Osteocyte (in vitro differentiated cells): ENCODE results near the gene MDN1. TPM values are rescaled to one million over a fixed set of nuclear protein-coding genes. Genes with fewer than 3 reads are reported as not detected.

Experiments used
- DNase-seq: peaks from one replicate; pipeline ENCODE4 v3.0.0; 2021; ENCODE audit warnings: mixed read lengths; ENCODE audit not compliant: unreplicated experiment; ENCODE audit errors: extremely low spot score
- H3K27ac Mint-ChIP-seq: one replicate; pipeline ENCODE4 v1.8.0; 2021; ENCODE audit warnings: mild to moderate bottlenecking, mixed read lengths; ENCODE audit not compliant: unreplicated experiment
- H3K27me3 Mint-ChIP-seq: one replicate; pipeline ENCODE4 v1.8.0; 2021; ENCODE audit warnings: mixed read lengths; ENCODE audit not compliant: unreplicated experiment
- H3K36me3 Mint-ChIP-seq: one replicate; pipeline ENCODE4 v1.8.0; 2021; ENCODE audit warnings: mixed read lengths; ENCODE audit not compliant: unreplicated experiment
- H3K4me1 Mint-ChIP-seq: one replicate; pipeline ENCODE4 v1.8.0; 2021; ENCODE audit warnings: mixed read lengths; ENCODE audit not compliant: unreplicated experiment
- H3K4me3 Mint-ChIP-seq: one replicate; pipeline ENCODE4 v1.8.0; 2021; ENCODE audit warnings: mild to moderate bottlenecking, moderate library complexity, mixed read lengths; ENCODE audit not compliant: unreplicated experiment
- H3K9me3 Mint-ChIP-seq: one replicate; pipeline ENCODE4 v1.8.0; 2021; ENCODE audit warnings: mixed read lengths; ENCODE audit not compliant: unreplicated experiment
- total RNA-seq: library from RNA; stranded (reverse); gene quantifications from 2 replicates; pipeline ENCODE4 v1.2.1, GENCODE V29; 2021
- TF ChIP-seq, protein P1 (sequence below): fragments of 200-600 bp; sonication (generic); IDR thresholded peaks from 2 replicates; pipeline ENCODE4 v1.5.0; 2021; ENCODE audit warnings: antibody characterized with exemption, mild to moderate bottlenecking, moderate library complexity

MDN1 gene
- total RNA-seq, 1 donor from 2014 or later, result 30.8 TPM

DNA sequence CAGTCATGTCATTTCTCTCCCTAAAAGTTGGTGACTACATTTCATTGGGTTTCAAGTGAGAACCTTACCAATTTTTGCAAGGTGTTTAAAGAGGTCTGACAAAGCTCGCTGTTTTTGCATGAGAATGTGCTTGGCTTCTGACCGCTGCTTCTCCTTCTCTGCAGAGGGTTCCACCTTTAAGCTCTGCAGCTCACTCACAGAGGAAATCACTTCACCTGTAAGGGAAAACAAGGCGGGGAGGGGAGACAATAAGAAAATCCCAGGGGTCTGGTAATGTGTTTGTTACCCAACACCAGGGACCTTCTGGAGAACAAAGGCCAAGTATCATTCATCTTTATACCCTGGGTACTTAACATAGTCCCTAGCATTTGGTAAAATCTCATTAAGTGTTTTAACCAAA lies 141.1 kb downstream of the MDN1 start:
- Mint-ChIP-seq H3K4me1 (no peaks in the 10 kb centered on the region), H3K27ac (no peak overlapping the region), H3K4me3 (no peak overlapping the region), H3K27me3 (no peaks in the 10 kb centered on the region), H3K36me3 (peaks cover 43% of the 10 kb centered on the region), H3K9me3 (no peaks in the 10 kb centered on the region)
- DNase-seq, result no peak
- TF ChIP-seq, protein P1, sequence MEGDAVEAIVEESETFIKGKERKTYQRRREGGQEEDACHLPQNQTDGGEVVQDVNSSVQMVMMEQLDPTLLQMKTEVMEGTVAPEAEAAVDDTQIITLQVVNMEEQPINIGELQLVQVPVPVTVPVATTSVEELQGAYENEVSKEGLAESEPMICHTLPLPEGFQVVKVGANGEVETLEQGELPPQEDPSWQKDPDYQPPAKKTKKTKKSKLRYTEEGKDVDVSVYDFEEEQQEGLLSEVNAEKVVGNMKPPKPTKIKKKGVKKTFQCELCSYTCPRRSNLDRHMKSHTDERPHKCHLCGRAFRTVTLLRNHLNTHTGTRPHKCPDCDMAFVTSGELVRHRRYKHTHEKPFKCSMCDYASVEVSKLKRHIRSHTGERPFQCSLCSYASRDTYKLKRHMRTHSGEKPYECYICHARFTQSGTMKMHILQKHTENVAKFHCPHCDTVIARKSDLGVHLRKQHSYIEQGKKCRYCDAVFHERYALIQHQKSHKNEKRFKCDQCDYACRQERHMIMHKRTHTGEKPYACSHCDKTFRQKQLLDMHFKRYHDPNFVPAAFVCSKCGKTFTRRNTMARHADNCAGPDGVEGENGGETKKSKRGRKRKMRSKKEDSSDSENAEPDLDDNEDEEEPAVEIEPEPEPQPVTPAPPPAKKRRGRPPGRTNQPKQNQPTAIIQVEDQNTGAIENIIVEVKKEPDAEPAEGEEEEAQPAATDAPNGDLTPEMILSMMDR, result no peak

DNA sequence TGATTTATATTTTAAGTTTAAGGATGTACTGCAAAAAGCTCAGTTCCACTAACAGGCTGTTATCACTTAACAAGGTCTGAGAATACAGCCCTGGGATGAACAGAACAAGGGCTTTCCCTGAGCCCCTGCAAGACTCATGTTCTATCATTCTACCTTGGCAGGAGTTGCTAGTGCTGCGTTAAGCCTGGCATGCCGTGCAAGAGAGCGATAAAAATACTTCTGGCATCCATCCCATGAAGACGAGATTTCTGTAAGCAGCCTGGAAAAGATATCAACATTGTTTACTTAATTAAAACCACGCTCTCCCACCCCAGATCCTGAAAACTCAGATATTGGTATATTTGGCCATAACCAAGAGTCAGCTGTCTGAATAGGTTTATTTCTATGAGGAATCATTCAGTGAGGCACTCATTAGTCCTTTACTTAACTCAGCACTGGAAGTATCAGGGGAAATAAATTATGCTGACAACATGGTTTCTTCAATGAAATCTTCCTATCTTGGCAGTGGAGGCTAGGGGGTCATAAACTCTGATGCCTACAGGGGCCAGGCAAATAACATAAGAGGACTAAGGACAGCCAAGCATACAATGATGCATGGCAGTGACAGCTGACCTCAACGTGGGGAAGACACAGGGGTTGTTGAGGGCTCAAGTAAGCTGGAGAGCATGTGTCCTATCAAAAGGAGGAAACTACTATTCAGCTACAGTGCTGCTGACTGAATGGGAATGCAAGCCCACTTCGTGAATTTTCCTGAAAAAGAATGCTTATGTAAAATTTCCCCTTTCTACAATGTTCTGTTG lies 143.4 kb downstream of the MDN1 start:
- Mint-ChIP-seq H3K36me3 (peaks cover 44% of the 10 kb centered on the region), H3K27me3 (no peaks in the 10 kb centered on the region), H3K4me3 (no peak overlapping the region), H3K27ac (no peak overlapping the region), H3K9me3 (no peaks in the 10 kb centered on the region), H3K4me1 (no peaks in the 10 kb centered on the region)
- DNase-seq, result no peak
- TF ChIP-seq, protein P1, result no peak

DNA sequence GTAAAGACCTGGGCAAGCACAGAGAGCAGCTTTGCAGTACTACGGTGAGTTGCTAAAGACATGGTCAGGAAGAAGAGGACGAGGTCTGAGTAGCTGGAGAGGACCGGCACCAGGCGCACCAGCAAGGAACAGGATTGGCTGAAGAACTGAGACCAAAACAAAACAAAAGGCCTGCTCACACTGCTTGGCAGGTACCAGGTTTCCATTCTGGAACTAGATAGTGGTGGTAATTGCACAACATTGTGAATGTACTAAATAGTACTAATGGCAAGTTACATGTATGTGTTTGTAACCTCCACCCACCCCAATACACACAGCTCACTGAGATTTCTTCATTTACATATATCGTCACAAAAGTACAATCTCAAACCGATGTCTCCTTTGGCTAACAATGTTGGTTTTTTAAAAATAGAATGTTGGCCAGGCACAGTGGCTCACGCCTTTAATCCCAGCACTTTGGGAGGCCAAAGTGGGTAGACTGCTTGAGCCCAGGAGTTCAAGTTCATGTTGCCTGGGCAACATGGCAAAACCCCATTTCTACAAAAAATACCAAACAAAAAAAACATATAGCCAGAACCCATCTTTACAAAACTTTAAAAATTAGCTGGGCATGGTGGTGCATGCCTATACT lies 148.5 kb downstream of the MDN1 start:
- Mint-ChIP-seq H3K9me3 (no peaks in the 10 kb centered on the region), H3K27me3 (no peaks in the 10 kb centered on the region), H3K4me3 (no peak overlapping the region), H3K36me3 (peaks cover 40% of the 10 kb centered on the region), H3K27ac (no peak overlapping the region), H3K4me1 (peaks cover 16% of the 10 kb centered on the region)
- TF ChIP-seq, protein P1, result no peak
- DNase-seq, result no peak

DNA sequence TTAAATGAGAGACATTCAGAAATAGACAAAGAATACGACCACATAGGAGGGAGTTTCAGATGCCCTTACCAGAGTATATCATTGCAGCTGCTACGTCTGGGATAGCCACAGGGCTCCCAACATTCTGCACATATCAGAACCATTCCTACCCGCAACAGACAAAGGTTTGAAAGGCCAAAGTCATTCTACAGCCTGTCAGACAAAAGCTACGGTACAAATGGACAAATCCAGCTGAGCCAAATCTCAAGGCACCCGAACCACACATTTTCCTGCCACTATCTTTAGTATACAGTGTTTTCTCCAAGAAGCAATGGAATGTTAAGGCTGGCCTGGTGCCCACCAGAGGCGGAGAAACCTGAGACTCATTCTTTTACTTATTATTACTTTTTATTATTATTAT lies 150.6 kb downstream of the MDN1 start:
- Mint-ChIP-seq H3K27me3 (no peaks in the 10 kb centered on the region), H3K36me3 (peaks cover 28% of the 10 kb centered on the region), H3K9me3 (no peaks in the 10 kb centered on the region), H3K4me1 (peaks cover 16% of the 10 kb centered on the region), H3K4me3 (no peak overlapping the region), H3K27ac (peak overlapping the region; percentile 63)
- DNase-seq, result no peak
- TF ChIP-seq, protein P1, result no peak

DNA sequence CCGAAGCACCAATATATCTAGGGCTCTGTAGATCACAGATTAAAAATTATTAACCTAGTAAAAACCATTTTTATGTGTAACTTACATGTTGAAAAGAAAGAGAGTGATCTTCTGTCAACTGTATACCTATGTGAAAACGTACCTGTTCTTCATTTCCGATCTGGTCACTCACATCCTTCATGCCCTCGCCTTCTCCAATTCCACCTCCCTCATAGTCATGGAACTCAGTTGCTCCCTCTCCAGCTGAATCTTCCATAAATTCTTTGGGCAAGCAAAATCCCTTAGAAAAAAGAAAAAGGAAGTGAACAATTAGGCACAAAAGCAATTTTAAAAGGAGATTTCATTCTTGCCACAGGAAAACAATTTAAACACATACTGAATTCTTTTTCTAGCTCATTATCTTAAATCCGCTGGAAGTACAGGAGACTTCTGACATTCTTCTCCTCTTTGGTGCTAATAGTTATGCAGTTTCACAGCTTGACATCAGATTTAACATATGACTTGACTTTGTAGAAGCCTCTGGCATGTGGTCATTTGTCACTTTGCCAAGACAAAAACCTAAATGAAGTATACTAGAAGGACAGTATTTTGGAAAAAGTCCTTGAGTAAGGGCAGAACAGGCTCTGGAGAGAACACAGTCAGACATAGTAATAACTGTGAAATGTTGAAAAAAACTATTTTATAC lies 151.6 kb downstream of the MDN1 start:
- no peaks in the 10 kb centered on the region for H3K9me3 Mint-ChIP-seq
- no peak overlapping the region for H3K4me3 Mint-ChIP-seq
- H3K27ac Mint-ChIP-seq, result peak overlapping the region; percentile 57
- peaks cover 32% of the 10 kb centered on the region for H3K36me3 Mint-ChIP-seq
- TF ChIP-seq, protein P1, result no peak
- no peak for DNase-seq
- H3K4me1 Mint-ChIP-seq, result peaks cover 16% of the 10 kb centered on the region
- H3K27me3 Mint-ChIP-seq, result no peaks in the 10 kb centered on the region
